ENCODE measurements around the gene MFSD12. TPM values are rescaled to one million over a fixed set of nuclear protein-coding genes. Genes with fewer than 3 reads are reported as not detected.
A peak's percentile ranks its signal among the peaks of the same experiment; 100 is the strongest.

The MFSD12 gene
- total and polyA plus RNA-seq, 4 experiments from 2014 or later = 45.5 to 136 (median 91.3) TPM

- POLR2A ChIA-PET (ENCODE audit: partially characterized antibody) = interaction anchor here (0.6 to 1.7 kb wide), 10 partner anchors 9 to 469 kb away, joined by 3 to 6 read pairs (median 4); partner anchors contain the start of gene MFSD12
- Histone ChIP-seq H3K27ac (ENCODE audit: low read depth, low read length) (peak within 1 kb of the TSS; percentile 91), H3K36me3 (ENCODE audit: insufficient read depth, low read length) (peaks cover 3% of the 10 kb centered on the region), H3K4me1 (ENCODE audit: insufficient read depth, low read length) (peaks cover 52% of the 10 kb centered on the region), H3K4me3 (ENCODE audit: low read length in 2 of 2) (peak within 1 kb of the TSS; percentile 73 to 77), H3K27me3 (ENCODE audit: insufficient read depth, low read length) (no peaks in the 10 kb centered on the region), H3K9me3 (ENCODE audit: control insufficient read depth in 1 of 2, low read length in 2 of 2) (no peaks in the 10 kb centered on the region)
- intact Hi-C loops (cut with micrococcal nuclease) = loop anchor here (1.0 to 5.0 kb wide), 4 partner anchors 49 to 122 kb away; partner anchors contain the start of gene HMG20B
- peaks cover 33 to 62% (median 46%) of the 10 kb centered on the region in 4 donors for H3K4me1 Mint-ChIP-seq
- H3K27me3 Mint-ChIP-seq = no peaks in the 10 kb centered on the region
- CTCF ChIA-PET (ENCODE audit: partially characterized antibody) = no interaction called here
- H3K36me3 Mint-ChIP-seq = peaks cover 6 to 27% of the 10 kb centered on the region in 2 donors
- H3K27ac Mint-ChIP-seq = peak within 1 kb of the TSS; percentile 96 to 99 (median 97)
- DNase-seq = peak; percentile 99 to 100 (median 100)
- peaks cover 0 to 2% (median 0%) of the 10 kb centered on the region in 8 donors for H3K9me3 Mint-ChIP-seq
- H3K4me3 Mint-ChIP-seq = peak within 1 kb of the TSS; percentile 87 to 96 (median 92)
These were observed 51.6 kb downstream of the MFSD12 start, which contains the start of gene FZR1 for GRCh38 chr19:3505598-3506383. FZR1 (plus strand) TSS chr19:3506311; CDS start chr19:3522990, 16,679 bp downstream.

GRCh38 chr19:3504735-3505134 is 52.7 kb downstream of the MFSD12 start:
- peaks cover 34 to 57% (median 43%) of the 10 kb centered on the region in 4 donors for H3K4me1 Mint-ChIP-seq

GRCh38 chr19:3503036-3503572 is 54.3 kb downstream of the MFSD12 start:
- Mint-ChIP-seq H3K27ac (peak overlapping the region in 1 of 7 donors; percentile 30), H3K4me3 (no peak overlapping the region), H3K4me1 (peaks cover 27 to 49% (median 38%) of the 10 kb centered on the region in 4 donors), H3K27me3 (no peaks in the 10 kb centered on the region), H3K9me3 (peaks cover 0 to 6% (median 0%) of the 10 kb centered on the region in 8 donors), H3K36me3 (peaks cover 3 to 19% of the 10 kb centered on the region in 2 donors)
- Histone ChIP-seq H3K27me3 (ENCODE audit: insufficient read depth, low read length) (no peaks in the 10 kb centered on the region), H3K4me3 (ENCODE audit: low read length in 2 of 2) (no peak overlapping the region), H3K36me3 (ENCODE audit: insufficient read depth, low read length) (no peaks in the 10 kb centered on the region), H3K4me1 (ENCODE audit: insufficient read depth, low read length) (peaks cover 45% of the 10 kb centered on the region), H3K27ac (ENCODE audit: low read depth, low read length) (no peak overlapping the region), H3K9me3 (ENCODE audit: control insufficient read depth in 1 of 2, low read length in 2 of 2) (no peaks in the 10 kb centered on the region)
- POLR2A ChIA-PET (ENCODE audit: partially characterized antibody) = interaction anchor here (0.6 kb wide), 1 partner anchor 17 kb away, joined by 3 read pairs; no protein-coding TSS in a partner anchor
- no peak for DNase-seq
- CTCF ChIA-PET (ENCODE audit: partially characterized antibody) = interaction anchor here (1.4 kb wide), 1 partner anchor 74 kb away, joined by 3 read pairs; no protein-coding TSS in a partner anchor
- intact Hi-C loops (cut with micrococcal nuclease) = no loop called here

More at GRCh38 chr19:3504735-3505134, 52.7 kb downstream of the MFSD12 start:
- ChIA-PET POLR2A (ENCODE audit: partially characterized antibody) (interaction anchor here (0.6 to 1.0 kb wide), 3 partner anchors 8 to 468 kb away, joined by 3 to 4 read pairs (median 4); partner anchors contain the start of gene MFSD12), CTCF (ENCODE audit: partially characterized antibody) (interaction anchor here (0.8 to 1.3 kb wide), 3 partner anchors 19 to 84 kb away, joined by 3 to 4 read pairs (median 3); no protein-coding TSS in a partner anchor)
- Histone ChIP-seq H3K4me1 (ENCODE audit: insufficient read depth, low read length) (peaks cover 47% of the 10 kb centered on the region), H3K9me3 (ENCODE audit: control insufficient read depth in 1 of 2, low read length in 2 of 2) (no peaks in the 10 kb centered on the region), H3K27me3 (ENCODE audit: insufficient read depth, low read length) (no peaks in the 10 kb centered on the region), H3K4me3 (ENCODE audit: low read length in 2 of 2) (no peak overlapping the region), H3K27ac (ENCODE audit: low read depth, low read length) (no peak overlapping the region), H3K36me3 (ENCODE audit: insufficient read depth, low read length) (no peaks in the 10 kb centered on the region)
- H3K9me3 Mint-ChIP-seq = peaks cover 0 to 6% (median 0%) of the 10 kb centered on the region in 8 donors
- peaks cover 6 to 27% of the 10 kb centered on the region in 2 donors for H3K36me3 Mint-ChIP-seq
- H3K27me3 Mint-ChIP-seq = no peaks in the 10 kb centered on the region
- intact Hi-C loops (cut with micrococcal nuclease) = loop anchor here (5.0 kb wide), 1 partner anchor 68 kb away; the partner anchor contains the start of gene HMG20B
- peak overlapping the region in 7 of 8 donors; percentile 64 to 96 (median 91) for H3K4me3 Mint-ChIP-seq
- DNase-seq = no peak
- H3K27ac Mint-ChIP-seq = peak overlapping the region; percentile 86 to 99 (median 97)

- H3K27ac Mint-ChIP-seq = peak overlapping the region in 1 of 7 donors; percentile 77
- Histone ChIP-seq H3K4me3 (ENCODE audit: low read length in 2 of 2) (no peak overlapping the region), H3K27me3 (ENCODE audit: insufficient read depth, low read length) (no peaks in the 10 kb centered on the region), H3K27ac (ENCODE audit: low read depth, low read length) (no peak overlapping the region), H3K36me3 (ENCODE audit: insufficient read depth, low read length) (peaks cover 6% of the 10 kb centered on the region), H3K9me3 (ENCODE audit: control insufficient read depth in 1 of 2, low read length in 2 of 2) (no peaks in the 10 kb centered on the region), H3K4me1 (ENCODE audit: insufficient read depth, low read length) (peaks cover 34% of the 10 kb centered on the region)
- no peaks in the 10 kb centered on the region for H3K27me3 Mint-ChIP-seq
- intact Hi-C loops (cut with micrococcal nuclease) = no loop called here
- CTCF ChIA-PET (ENCODE audit: partially characterized antibody) = interaction anchor here (2.2 to 6.1 kb wide), 2 partner anchors 10 to 16 kb away, joined by 7 to 39 read pairs; no protein-coding TSS in a partner anchor
- H3K9me3 Mint-ChIP-seq = peaks cover 0 to 8% (median 0%) of the 10 kb centered on the region in 8 donors
- POLR2A ChIA-PET (ENCODE audit: partially characterized antibody) = interaction anchor here (0.6 to 2.0 kb wide), 5 partner anchors 10 to 261 kb away, joined by 3 to 10 read pairs (median 3); partner anchors contain the start of gene MRPL54
- no peak for DNase-seq
- peaks cover 25 to 48% (median 32%) of the 10 kb centered on the region in 4 donors for H3K4me1 Mint-ChIP-seq
- no peak overlapping the region for H3K4me3 Mint-ChIP-seq
- H3K36me3 Mint-ChIP-seq = peaks cover 11 to 19% of the 10 kb centered on the region in 2 donors
These were observed 55.6 kb downstream of the MFSD12 start for GRCh38 chr19:3501780-3502179.

- Mint-ChIP-seq H3K4me3 (peak within 1 kb of the TSS; percentile 82 to 98 (median 93)), H3K9me3 (peaks cover 0 to 8% (median 0%) of the 10 kb centered on the region in 8 donors), H3K27me3 (no peaks in the 10 kb centered on the region), H3K27ac (peak within 1 kb of the TSS; percentile 91 to 100 (median 95)), H3K36me3 (peaks cover 12 to 18% of the 10 kb centered on the region in 2 donors), H3K4me1 (peaks cover 20 to 42% (median 26%) of the 10 kb centered on the region in 4 donors)
- intact Hi-C loops (cut with micrococcal nuclease) = loop anchor here (1.0 kb wide), 1 partner anchor 65 kb away; no protein-coding TSS in a partner anchor
- H3K27me3 ChIP-seq (ENCODE audit: insufficient read depth, low read length) = no peaks in the 10 kb centered on the region
- peak within 1 kb of the TSS; percentile 85 for H3K27ac ChIP-seq (ENCODE audit: low read depth, low read length)
- H3K9me3 ChIP-seq (ENCODE audit: control insufficient read depth in 1 of 2, low read length in 2 of 2) = no peaks in the 10 kb centered on the region
- H3K4me1 ChIP-seq (ENCODE audit: insufficient read depth, low read length) = peaks cover 32% of the 10 kb centered on the region
- DNase-seq = peak; percentile 94 to 96 (median 95)
- peaks cover 14% of the 10 kb centered on the region for H3K36me3 ChIP-seq (ENCODE audit: insufficient read depth, low read length)
- ChIA-PET CTCF (ENCODE audit: partially characterized antibody) (interaction anchor here (1.1 to 6.1 kb wide), 4 partner anchors 9 to 262 kb away, joined by 3 to 39 read pairs (median 5); partner anchors contain the start of gene MRPL54), POLR2A (ENCODE audit: partially characterized antibody) (interaction anchor here (1.1 to 2.0 kb wide), 7 partner anchors 10 to 262 kb away, joined by 3 to 10 read pairs (median 6); partner anchors contain the start of genes MRPL54 and SMIM44)
- H3K4me3 ChIP-seq (ENCODE audit: low read length in 2 of 2) = peak within 1 kb of the TSS; percentile 64 to 87
These were observed 56.8 kb downstream of the MFSD12 start, which contains the start of gene DOHH for GRCh38 chr19:3500429-3501101. DOHH (minus strand) TSS chr19:3500674; CDS start chr19:3496814, 3,860 bp downstream.
